Right forelimb (tissue), 1 donor: ENCODE results near the gene USP32.
"Not testable (repeated sequence)": the region's sequence is repeated elsewhere in the genome, so short reads cannot be mapped to it uniquely, and the experiment has no call there.

Experiments used
- DNase-seq: peaks from one replicate; pipeline ENCODE4 v3.0.0-alpha.2; 2018

USP32 gene

DNA sequence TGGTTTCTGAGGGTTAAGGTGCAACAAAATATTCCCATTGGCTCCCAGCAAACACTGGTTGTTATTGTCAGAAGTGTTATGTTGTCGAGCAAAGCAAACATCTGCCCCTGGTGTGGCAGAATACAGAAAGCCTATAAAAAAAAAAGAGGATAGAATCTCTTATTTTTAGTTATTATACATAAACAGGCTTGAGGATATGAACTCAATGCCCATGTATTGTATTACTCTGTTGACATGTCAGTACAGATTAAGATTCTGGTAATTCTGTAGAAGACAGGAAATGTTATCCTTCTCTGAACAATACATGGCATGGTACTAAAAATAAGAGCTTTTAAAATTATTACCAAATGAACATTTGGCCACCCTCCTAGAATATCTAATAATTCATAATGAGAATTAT lies 168.5 kb downstream of the USP32 start:
- DNase-seq = no peak

DNA sequence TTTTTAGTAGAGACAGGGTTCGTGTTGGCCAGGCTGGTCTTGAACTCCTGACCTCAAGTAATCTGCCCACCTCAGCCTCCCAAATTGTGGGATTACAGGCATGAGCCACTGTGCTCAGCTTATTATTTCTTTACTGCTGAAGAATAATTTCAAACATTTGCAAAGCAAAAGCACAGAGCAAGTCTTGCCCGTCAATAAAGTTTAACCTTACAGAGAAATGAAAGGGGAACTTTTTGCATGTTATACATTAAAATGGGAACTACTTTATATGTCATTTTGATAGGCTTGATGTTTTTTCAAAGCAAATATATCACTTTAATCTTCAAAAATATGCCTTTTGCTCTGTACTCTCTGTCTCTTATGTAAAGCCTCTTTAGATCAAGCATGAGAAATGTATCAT lies 173.2 kb downstream of the USP32 start:
- not testable (repeated sequence) for DNase-seq

DNA sequence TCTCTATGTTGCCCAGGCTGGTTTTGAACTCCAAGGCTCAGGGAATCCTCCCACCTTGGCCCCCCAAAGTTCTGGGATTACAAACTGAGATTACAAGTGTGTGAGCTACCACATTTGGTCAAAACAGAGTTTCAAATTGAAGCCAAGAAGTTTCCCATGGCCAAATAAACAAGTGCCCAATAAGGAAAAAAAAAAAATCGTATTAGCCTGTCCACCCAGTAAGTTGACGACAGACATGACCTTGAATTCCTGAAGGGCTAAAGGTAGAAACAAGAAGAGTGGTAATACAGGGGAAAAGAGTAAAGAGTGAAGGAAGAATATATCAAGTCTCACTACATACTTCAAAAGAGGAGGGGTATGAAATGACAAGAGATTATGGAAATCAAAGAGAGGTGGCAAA lies 176.0 kb downstream of the USP32 start:
- DNase-seq = not testable (repeated sequence)

DNA sequence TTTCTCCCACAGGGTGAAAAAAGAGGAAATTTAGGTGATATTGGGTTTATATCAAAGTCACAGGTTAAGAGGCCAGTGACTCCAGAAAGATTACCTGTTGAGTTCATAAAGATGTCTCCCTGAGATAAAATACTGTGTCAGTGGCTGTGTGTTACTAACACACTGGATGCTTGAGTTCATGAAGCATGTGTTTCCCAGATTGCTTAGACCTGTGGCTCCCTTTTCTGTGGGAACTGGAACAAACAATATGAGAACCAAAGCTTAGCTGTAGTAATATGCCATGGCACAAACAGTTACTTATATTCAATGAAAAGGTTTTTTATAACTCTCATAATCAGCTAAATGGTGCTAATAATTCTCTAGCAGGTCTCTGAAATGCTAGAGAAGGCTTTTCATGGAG lies 180.7 kb downstream of the USP32 start:
- not testable (repeated sequence) for DNase-seq

DNA sequence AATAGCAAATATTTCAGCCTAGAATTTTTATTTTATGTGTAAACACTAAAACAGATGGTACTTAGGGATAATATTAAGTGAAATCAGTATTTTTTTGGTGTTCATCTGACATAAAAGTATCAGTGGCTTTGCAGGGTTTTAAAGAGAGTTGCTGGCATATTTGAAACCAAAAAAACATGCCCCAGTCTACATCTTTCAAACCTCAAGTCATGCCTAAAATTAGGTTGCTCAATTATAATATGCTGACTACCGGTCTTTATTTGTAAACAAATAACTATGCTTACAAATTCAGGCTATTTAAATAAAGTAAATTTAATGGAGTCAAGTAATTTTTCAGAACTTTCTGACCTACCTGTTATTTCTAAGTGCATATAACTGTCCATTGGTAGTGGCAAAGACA lies 183.6 kb downstream of the USP32 start:
- DNase-seq = not testable (repeated sequence)

DNA sequence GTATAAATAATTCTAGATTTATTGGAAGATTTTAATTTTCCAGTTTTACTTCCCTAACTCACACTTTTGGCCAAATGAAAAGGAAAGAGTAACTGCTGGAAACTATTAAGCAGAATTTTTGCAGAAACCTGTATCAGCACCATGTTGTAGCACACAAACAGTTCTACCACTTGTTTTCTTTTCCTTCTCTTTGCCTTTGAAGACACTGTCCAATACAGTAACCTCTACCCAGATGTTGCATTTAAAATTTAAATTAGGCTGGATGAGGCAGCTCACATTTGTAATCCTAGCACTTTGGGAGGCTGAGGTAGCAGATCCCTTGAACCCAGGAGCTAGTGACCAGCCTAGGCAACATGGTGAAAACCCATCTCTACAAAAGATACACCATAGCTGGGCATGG lies 186.2 kb downstream of the USP32 start:
- not testable (repeated sequence) for DNase-seq

DNA sequence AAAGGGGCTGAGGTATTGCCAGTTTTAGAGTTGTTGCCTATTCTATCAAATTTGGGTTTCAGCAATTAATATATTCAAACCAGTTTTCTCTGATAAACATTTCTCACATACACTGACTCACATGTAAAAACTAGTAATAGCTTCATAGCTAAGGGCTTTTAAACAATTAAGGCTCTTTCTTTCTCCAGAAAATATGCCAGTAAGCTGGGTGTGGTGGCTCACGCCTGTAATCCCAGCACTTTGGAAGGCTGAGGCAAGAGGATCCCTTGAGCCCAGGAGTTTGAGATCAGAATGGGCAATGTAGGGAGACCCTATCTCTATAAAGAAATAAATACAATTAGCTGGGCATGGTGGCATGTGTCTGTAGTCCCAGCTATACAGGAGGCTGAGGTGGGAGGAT lies 193.3 kb downstream of the USP32 start:
- not testable (repeated sequence) for DNase-seq

DNA sequence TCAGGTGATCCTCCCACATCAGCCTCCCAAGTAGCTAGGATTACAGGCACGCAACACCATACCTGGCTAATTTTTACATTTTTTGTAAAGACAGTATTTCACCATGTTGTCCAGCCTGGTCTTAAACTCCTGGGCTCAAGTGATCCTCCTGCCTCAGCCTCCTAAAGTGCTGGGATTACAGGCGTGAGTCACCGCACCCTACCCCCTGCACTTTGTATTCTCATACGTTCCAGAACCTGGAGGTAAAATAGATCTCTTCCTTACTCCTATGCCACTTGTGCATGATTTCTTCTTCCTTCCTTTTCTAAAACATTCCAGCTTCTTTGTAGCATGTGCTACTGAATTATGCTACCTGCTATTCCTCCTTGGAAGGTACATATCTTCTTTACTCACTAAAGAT lies 197.8 kb downstream of the USP32 start:
- DNase-seq = not testable (repeated sequence)

DNA sequence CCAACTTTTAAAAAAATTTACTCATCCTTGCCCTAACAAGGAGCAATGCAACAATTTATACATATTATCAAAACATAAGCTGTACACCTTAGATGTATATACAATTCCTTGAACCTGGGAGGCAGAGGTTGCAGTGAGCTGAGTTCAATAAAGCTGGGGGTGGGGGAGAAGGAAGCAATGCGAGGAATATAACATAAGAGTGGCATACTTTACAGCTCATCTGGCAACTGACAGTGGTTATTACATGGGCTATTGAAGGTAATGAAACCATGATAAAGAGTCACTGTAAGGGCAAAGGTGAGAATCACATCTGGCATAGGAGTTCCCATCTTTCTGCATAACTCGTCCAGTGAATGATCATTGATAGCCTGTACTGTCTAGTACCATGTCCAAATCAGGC lies 198.5 kb downstream of the USP32 start:
- no peak for DNase-seq

DNA sequence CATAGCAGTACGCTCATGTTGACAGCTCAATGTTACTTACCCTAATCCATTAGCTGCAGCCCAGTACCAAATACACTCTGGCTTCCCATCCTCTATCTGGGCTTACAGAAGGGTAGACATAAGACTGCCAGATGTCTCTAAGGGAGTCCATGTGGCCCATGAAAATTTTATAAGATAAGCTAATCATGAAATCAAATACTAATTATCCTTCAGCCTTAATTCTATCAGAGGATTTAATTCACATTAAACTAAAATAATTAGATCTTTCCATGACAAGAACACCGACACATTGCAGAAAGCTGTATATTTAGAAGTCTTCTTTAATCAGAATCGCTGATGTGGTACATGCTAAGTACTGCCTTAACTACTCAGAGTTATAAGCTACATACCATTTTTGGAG lies 198.9 kb downstream of the USP32 start:
- not testable (repeated sequence) for DNase-seq

DNA sequence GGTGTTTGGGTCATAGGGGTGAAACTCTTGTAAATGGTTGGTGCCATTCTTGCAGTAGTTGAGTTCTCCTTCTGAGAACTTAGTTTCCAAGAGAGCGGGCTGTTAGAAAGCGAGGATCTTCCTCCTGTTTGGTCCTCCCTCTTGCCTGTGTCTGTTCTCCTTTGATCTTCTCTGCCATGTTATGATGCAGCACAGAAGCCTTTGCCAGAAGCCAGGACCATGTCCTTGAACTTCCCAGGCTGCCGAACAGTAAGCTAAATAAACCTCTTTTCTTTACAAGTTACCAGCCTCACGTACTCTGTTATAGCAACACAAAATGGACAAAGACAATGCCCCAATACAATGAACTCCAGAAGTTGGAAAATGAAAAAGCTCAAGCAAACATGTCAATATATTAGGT lies 201.9 kb downstream of the USP32 start:
- not testable (repeated sequence) for DNase-seq

DNA sequence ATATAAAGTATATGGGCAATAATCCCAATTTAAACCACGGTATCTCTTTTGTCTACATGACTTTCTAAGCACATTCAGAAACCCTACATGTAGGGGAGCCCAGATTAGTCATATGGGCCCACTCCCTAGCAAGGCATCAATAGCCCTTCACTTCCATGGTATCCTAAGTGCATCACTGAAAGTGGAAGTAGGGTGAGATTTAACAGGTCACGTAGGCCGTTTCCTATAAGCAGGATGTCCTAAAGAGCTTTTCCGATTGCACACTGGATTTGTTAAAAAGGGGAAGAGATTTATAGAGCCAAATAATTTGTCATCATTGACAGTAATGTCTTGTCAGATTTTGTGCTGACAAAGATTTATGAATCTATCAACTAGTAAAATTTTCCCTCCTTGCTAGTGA lies 203.2 kb downstream of the USP32 start:
- DNase-seq = no peak

DNA sequence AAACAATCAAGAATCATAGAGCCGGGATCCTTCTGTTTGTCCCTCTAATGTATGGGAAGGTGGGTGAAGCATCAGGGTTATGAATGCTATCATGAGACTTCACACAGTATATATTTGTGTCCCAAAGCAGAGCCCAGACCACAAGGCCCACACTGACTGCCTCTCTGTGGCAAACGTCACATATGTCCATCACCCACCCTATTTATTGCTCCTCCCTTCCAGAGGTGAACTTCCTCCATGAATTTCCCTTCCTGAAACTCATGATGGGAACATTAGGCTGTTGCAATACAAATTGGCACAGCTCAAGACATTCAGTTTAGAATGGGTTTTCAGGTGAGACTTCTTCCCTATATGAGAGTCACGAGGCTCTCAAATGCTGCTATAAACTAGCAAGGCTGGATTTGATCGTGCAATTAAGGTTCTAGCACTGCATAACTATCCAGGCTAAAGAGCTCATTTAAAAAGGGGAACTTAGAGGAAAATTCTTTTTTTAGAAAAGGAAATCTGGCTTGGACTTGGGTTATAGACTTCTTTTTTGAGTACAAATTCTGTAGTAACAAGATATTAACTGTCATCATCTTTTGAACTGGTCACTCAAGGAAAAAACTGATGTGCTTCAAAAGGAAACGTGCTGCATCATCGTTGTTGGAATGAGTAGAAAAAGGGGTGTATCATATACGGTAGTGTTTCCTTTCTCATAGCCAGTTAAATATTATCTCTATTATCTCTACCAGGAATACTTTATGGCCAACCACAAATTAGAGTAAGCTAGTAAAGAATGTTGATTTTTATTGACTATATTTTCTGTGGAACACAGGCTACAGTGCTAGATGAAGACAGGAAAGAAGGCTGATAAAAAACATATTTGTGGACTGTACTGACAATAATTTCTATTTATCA lies 204.8 kb downstream of the USP32 start:
- not testable (repeated sequence) for DNase-seq

DNA sequence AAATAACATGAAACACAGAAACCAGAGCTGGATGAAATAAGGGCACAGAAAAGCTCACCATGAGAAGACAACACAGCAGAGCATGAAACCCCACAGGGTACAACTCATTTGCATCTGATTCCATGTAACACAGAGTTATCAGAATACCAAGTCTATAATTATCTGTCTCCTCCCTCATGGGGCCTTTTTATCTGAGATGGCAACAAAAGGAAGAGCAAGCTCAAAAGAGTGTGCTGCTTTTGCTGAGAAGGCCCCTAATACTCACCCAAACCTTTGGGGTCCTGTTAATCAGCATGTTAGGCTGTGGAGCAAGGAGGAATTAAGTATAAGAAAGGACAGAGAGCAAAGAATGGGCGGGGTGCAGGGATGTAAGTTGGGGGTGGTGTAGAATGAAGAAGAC lies 205.6 kb downstream of the USP32 start:
- DNase-seq = not testable (repeated sequence)

DNA sequence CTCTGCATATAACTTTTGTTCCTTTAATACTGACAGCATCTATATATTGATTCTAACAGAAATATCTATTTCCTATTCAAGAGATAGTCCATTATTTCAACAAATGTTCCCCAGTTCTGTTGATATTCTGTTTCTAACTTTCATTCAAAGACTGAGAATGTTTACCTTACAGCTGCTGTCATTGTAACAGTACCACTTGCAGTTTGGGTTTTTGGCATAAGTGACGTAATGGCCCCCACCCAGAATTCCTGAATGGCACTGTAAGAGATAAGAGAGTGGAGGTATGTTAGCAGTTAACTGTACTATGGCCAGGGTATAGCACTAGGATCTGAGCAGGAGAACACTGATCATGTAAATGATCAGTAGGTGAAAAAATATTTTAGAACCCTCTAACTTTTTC lies 211.6 kb downstream of the USP32 start:
- not testable (repeated sequence) for DNase-seq

DNA sequence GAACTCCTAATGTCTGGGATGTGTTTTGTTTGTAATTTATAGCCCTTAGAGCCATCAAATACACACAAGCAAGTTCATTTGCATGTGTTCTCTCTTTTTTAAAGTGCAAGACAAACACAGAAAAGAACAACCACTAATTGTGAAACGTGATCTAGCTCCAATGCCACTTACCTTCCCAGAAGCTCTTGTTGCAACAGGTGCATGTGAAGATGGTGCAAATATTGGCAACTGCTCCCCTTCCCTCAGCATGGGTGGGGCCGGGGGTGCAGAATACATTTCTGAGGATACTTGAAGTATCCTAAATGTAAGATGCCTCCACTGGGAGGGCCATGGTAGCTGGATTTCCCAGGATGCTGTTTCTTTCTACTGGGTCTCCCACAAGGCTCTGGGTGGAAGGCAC lies 213.8 kb downstream of the USP32 start:
- DNase-seq = not testable (repeated sequence)

DNA sequence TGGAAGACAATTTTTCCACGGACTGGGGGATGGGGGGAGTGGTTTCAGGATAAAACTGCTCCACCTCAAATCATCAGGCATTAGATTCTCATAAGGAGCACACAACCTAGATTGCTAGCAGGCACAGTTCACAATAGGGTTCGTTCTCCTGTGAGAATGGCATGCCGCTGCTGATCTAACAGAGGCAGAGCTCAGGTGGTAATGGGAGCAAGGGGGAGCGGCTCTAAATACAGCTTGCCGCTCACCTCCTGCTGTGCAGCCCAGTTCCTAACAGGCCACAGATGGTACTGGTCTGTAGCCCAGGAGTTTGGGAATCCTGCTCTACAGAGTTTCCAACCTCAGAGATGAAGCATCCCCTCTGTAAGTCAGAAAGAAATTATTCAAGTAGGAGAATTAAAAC lies 215.2 kb downstream of the USP32 start:
- DNase-seq = not testable (repeated sequence)

DNA sequence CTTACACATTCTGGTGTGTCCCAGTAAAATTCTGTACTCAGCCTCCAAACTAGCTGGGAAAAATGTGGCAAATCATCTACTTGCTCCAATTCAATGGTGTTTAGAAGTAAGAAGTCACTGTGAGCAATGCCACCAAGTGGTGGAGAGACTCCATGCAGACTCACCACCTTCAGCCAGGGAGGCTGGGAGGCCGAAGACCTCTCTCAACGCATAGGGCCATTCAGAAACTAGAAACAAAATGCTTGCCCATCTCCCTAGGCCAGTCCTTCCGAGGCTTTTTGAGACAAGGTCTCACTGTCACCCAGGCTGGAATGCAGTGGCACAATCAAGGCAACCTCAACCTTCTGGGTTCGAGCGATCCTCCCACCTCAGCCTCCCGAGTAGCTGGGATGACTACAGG lies 217.2 kb downstream of the USP32 start:
- peak; percentile 41 for DNase-seq

DNA sequence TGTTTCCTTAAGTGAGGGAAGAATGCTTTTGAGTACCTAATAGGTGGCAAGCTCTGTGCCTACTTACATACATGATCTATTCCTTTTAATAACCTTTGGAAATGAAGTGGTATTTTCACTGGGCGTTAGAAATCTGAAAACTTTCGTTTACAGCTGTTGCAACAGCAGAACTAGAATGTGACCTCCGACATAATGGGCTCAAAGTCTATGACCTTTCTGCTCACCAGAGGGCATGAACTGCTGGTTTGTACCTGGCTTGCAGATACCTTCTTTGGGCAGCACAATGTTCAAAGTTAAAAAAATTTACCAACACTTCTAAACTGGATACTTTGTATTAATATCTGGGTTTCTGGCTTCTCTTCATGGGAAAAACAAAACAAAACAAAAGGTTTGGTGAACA lies 217.9 kb downstream of the USP32 start:
- DNase-seq = no peak

DNA sequence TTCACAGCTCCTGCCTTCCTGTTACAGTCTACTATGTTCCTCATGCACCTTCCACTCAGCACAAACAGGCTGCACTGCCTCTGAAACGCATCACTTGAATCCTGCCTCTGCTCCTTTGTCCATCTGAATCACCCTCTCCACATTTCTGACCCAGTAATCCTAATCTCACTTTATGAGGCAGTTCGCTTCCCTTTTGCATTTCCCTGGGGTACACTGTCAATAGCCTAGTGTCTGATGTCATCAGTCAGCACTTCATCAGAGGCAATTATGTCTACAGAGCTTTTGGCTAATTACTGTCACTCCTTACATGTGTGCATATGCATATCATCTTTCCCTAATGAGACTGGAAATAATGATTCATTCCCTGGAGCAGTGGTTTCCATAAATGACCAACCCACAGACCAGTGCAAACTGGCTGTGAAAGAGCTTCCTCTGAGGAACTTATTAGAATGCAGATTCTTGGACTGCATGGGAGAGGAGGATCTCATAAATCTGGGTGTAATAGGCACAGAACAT lies 218.6 kb downstream of the USP32 start:
- DNase-seq = peak; percentile 3

DNA sequence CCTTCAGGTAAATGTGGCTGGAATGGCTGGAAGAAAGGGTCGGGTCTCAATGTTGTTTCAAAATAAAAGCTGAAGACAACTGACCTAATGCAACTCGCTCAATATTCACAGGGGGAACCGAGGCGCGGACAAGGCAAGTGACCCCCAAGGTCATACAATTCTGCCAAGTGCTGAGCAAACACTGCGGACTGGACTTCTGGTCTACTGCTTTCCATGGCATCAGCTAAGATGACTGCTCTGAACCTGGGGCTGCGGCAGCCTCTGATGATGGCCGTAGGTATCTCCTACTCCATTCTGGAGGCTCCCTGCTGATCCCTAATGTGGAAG lies 220.2 kb downstream of the USP32 start:
- DNase-seq = peak; percentile 12

DNA sequence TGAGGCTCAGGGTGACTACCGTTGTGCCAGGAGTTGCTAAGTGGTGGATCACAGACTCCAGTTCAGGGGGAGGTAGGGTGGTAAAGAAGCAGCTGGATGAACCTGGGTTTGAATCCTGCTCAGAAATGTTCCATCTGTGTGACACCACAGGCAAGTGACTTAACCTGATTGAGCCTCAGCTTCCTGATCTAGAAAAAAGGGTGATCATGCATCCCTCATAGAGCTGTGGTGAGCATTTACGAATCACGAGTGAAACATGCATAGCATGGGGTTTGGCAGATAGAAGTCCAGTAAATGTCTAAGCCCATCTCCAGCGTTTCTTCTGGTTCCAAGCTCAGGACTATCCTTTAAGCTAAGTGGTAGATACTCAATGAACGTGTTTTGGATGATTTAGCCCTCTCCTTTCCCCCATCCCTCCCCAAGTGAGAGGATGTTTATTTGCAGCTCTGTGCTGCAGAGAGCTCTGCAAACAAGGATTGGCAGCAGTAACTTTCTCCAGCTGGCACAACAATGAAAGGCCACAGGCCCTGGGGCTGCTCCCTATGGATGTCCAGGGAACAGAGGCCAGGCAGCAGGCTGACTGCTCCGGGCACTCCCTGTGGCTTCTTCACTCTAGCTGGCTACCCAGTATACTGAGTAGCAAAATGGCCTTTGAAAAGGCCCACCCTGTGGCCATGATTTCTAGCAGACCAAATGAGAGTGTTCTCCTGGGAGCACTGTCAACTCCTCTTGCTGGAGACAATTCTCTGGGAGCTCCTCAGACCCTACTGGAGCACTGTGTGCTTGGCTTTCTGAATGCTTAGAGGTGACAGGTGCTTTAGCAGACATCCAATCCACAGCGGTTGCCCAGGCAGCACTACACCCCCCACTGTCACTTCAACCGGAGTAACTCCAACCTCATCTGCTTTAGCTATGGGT lies 220.8 kb downstream of the USP32 start:
- peak; percentile 7 for DNase-seq
